ENCODE results near the gene ITM2B.

Gene ITM2B

GRCh38 chr13:48264058-48264457 is 31.1 kb downstream of the ITM2B start:
- DNase-seq (ENCODE audit: low read depth), result no peak
- no peak overlapping the region for H3K4me3 ChIP-seq (ENCODE audit: low read depth, low read length)
- TF ChIP-seq MYC (IDR thresholded peaks at IDR 0.05; ENCODE audit: low read depth, low read length) (no peak), POLR2A (IDR thresholded peaks at IDR 0.05; ENCODE audit: extremely low read depth, insufficient read length) (no peak), CTCF (IDR thresholded peaks at IDR 0.05; ENCODE audit: low read depth, low read length) (no peak), MAX (IDR thresholded peaks at IDR 0.05; ENCODE audit: low read depth, low read length) (no peak)

GRCh38 chr13:48265217-48265815 is 32.3 kb downstream of the ITM2B start:
- no peak for DNase-seq (ENCODE audit: low read depth)
- TF ChIP-seq POLR2A (IDR thresholded peaks at IDR 0.05; ENCODE audit: extremely low read depth, insufficient read length) (no peak), MAX (IDR thresholded peaks at IDR 0.05; ENCODE audit: low read depth, low read length) (no peak), CTCF (IDR thresholded peaks at IDR 0.05; ENCODE audit: low read depth, low read length) (no peak), MYC (IDR thresholded peaks at IDR 0.05; ENCODE audit: low read depth, low read length) (no peak)
- no peak overlapping the region for H3K4me3 ChIP-seq (ENCODE audit: low read depth, low read length)

- no peak overlapping the region for H3K4me3 ChIP-seq (ENCODE audit: low read depth, low read length)
- no peak for DNase-seq (ENCODE audit: low read depth)
- TF ChIP-seq MAX (IDR thresholded peaks at IDR 0.05; ENCODE audit: low read depth, low read length), result no peak
These were observed 33.1 kb downstream of the ITM2B start for GRCh38 chr13:48266150-48266549.

GRCh38 chr13:48266701-48267639 is 34.0 kb downstream of the ITM2B start:
- no peak for TF ChIP-seq CTCF (IDR thresholded peaks at IDR 0.05; ENCODE audit: low read depth, low read length)
- no peak overlapping the region for H3K4me3 ChIP-seq (ENCODE audit: low read depth, low read length)
- no peak for DNase-seq (ENCODE audit: low read depth)

- no peak for DNase-seq (ENCODE audit: low read depth)
- no peak for TF ChIP-seq POLR2A (IDR thresholded peaks at IDR 0.05; ENCODE audit: extremely low read depth, insufficient read length)
- TF ChIP-seq MYC (IDR thresholded peaks at IDR 0.05; ENCODE audit: low read depth, low read length), result no peak
- no peak overlapping the region for H3K4me3 ChIP-seq (ENCODE audit: low read depth, low read length)
These were observed 35.0 kb downstream of the ITM2B start for GRCh38 chr13:48268019-48268418.

- H3K4me3 ChIP-seq (ENCODE audit: low read depth, low read length), result no peak overlapping the region
- TF ChIP-seq MYC (IDR thresholded peaks at IDR 0.05; ENCODE audit: low read depth, low read length), result no peak
- TF ChIP-seq CTCF (IDR thresholded peaks at IDR 0.05; ENCODE audit: low read depth, low read length), result no peak
- no peak for TF ChIP-seq MAX (IDR thresholded peaks at IDR 0.05; ENCODE audit: low read depth, low read length)
- TF ChIP-seq POLR2A (IDR thresholded peaks at IDR 0.05; ENCODE audit: extremely low read depth, insufficient read length), result no peak
These were observed 40.3 kb downstream of the ITM2B start for GRCh38 chr13:48273346-48273745.

More at GRCh38 chr13:48273346-48273745, 40.3 kb downstream of the ITM2B start:
- no peak for DNase-seq (ENCODE audit: low read depth)

Measured in NB4 (cell line).